Lower leg skin (tissue), 3 donors: ENCODE data around the gene IQCK.

Source experiments
- CTCF ChIP-seq, 3 donors: fragments of 450-650 bp; IDR thresholded peaks; one replicate each; pipeline ENCODE4 v1.5.1; 2016; ENCODE audit warnings: antibody characterized with exemption in 3 of 3, mild to moderate bottlenecking in 3 of 3, moderate library complexity in 2 of 3
- POLR2A ChIP-seq, 2 donors: fragments of 450-650 bp; IDR thresholded peaks; one replicate each; pipeline ENCODE4 v1.6.1; 2016 to 2017; ENCODE audit warnings: antibody characterized with exemption in 2 of 2, mild to moderate bottlenecking in 1 of 2, moderate library complexity in 1 of 2

GRCh38 chr16:19680881-19681340 lies 37.2 kb upstream of the IQCK start:
- TF ChIP-seq CTCF (IDR thresholded peaks at IDR 0.05) (no peak), POLR2A (IDR thresholded peaks at IDR 0.05) (no peak)
